SK-N-SH treated with all-trans-retinoic acid at 6 μM for 48 hours (cell line): Measurements from ENCODE around the gene ST6GALNAC5.

Source experiments
- ATAC-seq: fragments of 200-7000 bp; cut with Tn5 transposase; 3 replicates; pipeline ENCODE4 v1.9.1; 2020; ENCODE audit warnings: mild to moderate bottlenecking, moderate library complexity
- BACH2 ChIP-seq: fragments of 250-450 bp; sonication (Bioruptor Pico); IDR thresholded peaks from 2 replicates; pipeline ENCODE4 v1.9.0; 2021; ENCODE audit warnings: mild to moderate bottlenecking, borderline replicate concordance
- CREB5 ChIP-seq: fragments of 250-450 bp; sonication (Bioruptor Pico); IDR thresholded peaks from 2 replicates; pipeline ENCODE4 v1.5.1; 2020; ENCODE audit warnings: low read depth, mild to moderate bottlenecking, moderate library complexity
- CSRNP3 ChIP-seq: fragments of 250-450 bp; sonication (Bioruptor Pico); IDR thresholded peaks from 2 replicates; pipeline ENCODE4 v1.5.1; 2021; ENCODE audit warnings: mild to moderate bottlenecking, moderate library complexity
- ESRRG ChIP-seq: fragments of 250-450 bp; sonication (Bioruptor Pico); IDR thresholded peaks from 2 replicates; pipeline ENCODE4 v1.6.1; 2021; ENCODE audit warnings: mild to moderate bottlenecking
- ISL1 ChIP-seq: fragments of 250-450 bp; sonication (Bioruptor Pico); IDR thresholded peaks from 2 replicates; pipeline ENCODE4 v2.1.2; 2022; ENCODE audit warnings: mild to moderate bottlenecking, moderate library complexity
- PATZ1 ChIP-seq: fragments of 250-450 bp; sonication (Bioruptor Pico); IDR thresholded peaks from 2 replicates; pipeline ENCODE4 v1.8.0; 2020; ENCODE audit warnings: mild to moderate bottlenecking, moderate library complexity, borderline replicate concordance
- POU6F1 ChIP-seq: fragments of 250-450 bp; sonication (Bioruptor Pico); IDR thresholded peaks from 2 replicates; pipeline ENCODE4 v1.8.0; 2021; ENCODE audit warnings: low read depth, mild to moderate bottlenecking, moderate library complexity, borderline replicate concordance
- PPARA ChIP-seq: fragments of 250-450 bp; sonication (Bioruptor Pico); IDR thresholded peaks from 2 replicates; pipeline ENCODE4 v1.5.0; 2020; ENCODE audit warnings: mild to moderate bottlenecking, borderline replicate concordance
- RARB ChIP-seq: fragments of 250-450 bp; sonication (Bioruptor Pico); IDR thresholded peaks from 2 replicates; pipeline ENCODE4 v1.8.0; 2021; ENCODE audit warnings: mild to moderate bottlenecking, moderate library complexity
- SNAI2 ChIP-seq: fragments of 250-450 bp; sonication (Bioruptor Pico); IDR thresholded peaks from 2 replicates; pipeline ENCODE4 v1.5.0; 2020; ENCODE audit warnings: mild to moderate bottlenecking, moderate library complexity
- TOX ChIP-seq: fragments of 250-450 bp; sonication (Bioruptor Pico); IDR thresholded peaks from 2 replicates; pipeline ENCODE4 v1.8.0; 2021; ENCODE audit warnings: mild to moderate bottlenecking, moderate library complexity, borderline replicate concordance
- TSHZ2 ChIP-seq: fragments of 250-450 bp; sonication (Bioruptor Pico); IDR thresholded peaks from 2 replicates; pipeline ENCODE4 v1.5.0; 2020; ENCODE audit warnings: mild to moderate bottlenecking, moderate library complexity
- ZFP3 ChIP-seq: fragments of 250-450 bp; sonication (Bioruptor Pico); IDR thresholded peaks from 2 replicates; pipeline ENCODE4 v1.5.0; 2020; ENCODE audit warnings: mild to moderate bottlenecking, moderate library complexity
- ZNF565 ChIP-seq: fragments of 450-650 bp; formaldehyde crosslinking; conservative IDR thresholded peaks from 2 replicates; pipeline ENCODE4 v1.5.0; 2020; ENCODE audit warnings: low read depth, mild to moderate bottlenecking, moderate library complexity
- ZNF70 ChIP-seq: fragments of 450-650 bp; formaldehyde crosslinking; IDR thresholded peaks from 2 replicates; pipeline ENCODE4 v1.5.0; 2020; ENCODE audit warnings: mild to moderate bottlenecking, moderate library complexity
- ZNF8 ChIP-seq: fragments of 450-650 bp; formaldehyde crosslinking; IDR thresholded peaks from 2 replicates; pipeline ENCODE4 v1.5.0; 2020; ENCODE audit warnings: mild to moderate bottlenecking, moderate library complexity

Gene ST6GALNAC5

GRCh38 chr1:76865696-76866286 is 1.5 kb upstream of the ST6GALNAC5 start:
- ATAC-seq = no peak
- TF ChIP-seq TSHZ2 = no peak
- no peak for TF ChIP-seq PPARA (CRISPR knock-in tag)
- no peak for TF ChIP-seq TOX (CRISPR knock-in tag)
- TF ChIP-seq CREB5 (CRISPR knock-in tag) = no peak
- peak; percentile 68; the same call in 1 of the 2 replicates for TF ChIP-seq ISL1 (CRISPR knock-in tag)
- TF ChIP-seq ZNF565 (CRISPR knock-in tag) = no peak
- 0 out of 2 replicates have a peak, but pooled peaks have one; percentile 9 for TF ChIP-seq SNAI2 (CRISPR knock-in tag)
- TF ChIP-seq CSRNP3 = no peak
- no peak for TF ChIP-seq ZNF70 (CRISPR knock-in tag)
- no peak for TF ChIP-seq PATZ1 (CRISPR knock-in tag)
- no peak for TF ChIP-seq ESRRG (CRISPR knock-in tag)

GRCh38 chr1:76866566-76866965 is 714 bp upstream of the ST6GALNAC5 start:
- ATAC-seq = no peak
- TF ChIP-seq ISL1 (CRISPR knock-in tag) (peak; percentile 19; the same call in 1 of the 2 replicates), POU6F1 (CRISPR knock-in tag) (no peak)
- TF ChIP-seq, all 23 proteins: peak for 1

GRCh38 chr1:76868154-76868882 is 1.0 kb downstream of the ST6GALNAC5 start:
- ATAC-seq = peak; percentile 90
- TF ChIP-seq ZNF70 (CRISPR knock-in tag) = no peak
- no peak for TF ChIP-seq ESRRG (CRISPR knock-in tag)
- no peak for TF ChIP-seq CSRNP3
- no peak for TF ChIP-seq TSHZ2
- TF ChIP-seq BACH2 = no peak
- no peak for TF ChIP-seq TOX (CRISPR knock-in tag)
- TF ChIP-seq PPARA (CRISPR knock-in tag) = no peak
- no peak for TF ChIP-seq RARB (CRISPR knock-in tag)
- no peak for TF ChIP-seq PATZ1 (CRISPR knock-in tag)
- TF ChIP-seq ZNF8 = no peak
- no peak for TF ChIP-seq ISL1 (CRISPR knock-in tag)
- no peak for TF ChIP-seq ZFP3 (CRISPR knock-in tag)
- TF ChIP-seq POU6F1 (CRISPR knock-in tag) = no peak
